ENCODE results near the gene ANKRD31.
"Not testable (repeated sequence)": the region's sequence is repeated elsewhere in the genome, so short reads cannot be mapped to it uniquely, and the experiment has no call there.

The ANKRD31 gene

DNA sequence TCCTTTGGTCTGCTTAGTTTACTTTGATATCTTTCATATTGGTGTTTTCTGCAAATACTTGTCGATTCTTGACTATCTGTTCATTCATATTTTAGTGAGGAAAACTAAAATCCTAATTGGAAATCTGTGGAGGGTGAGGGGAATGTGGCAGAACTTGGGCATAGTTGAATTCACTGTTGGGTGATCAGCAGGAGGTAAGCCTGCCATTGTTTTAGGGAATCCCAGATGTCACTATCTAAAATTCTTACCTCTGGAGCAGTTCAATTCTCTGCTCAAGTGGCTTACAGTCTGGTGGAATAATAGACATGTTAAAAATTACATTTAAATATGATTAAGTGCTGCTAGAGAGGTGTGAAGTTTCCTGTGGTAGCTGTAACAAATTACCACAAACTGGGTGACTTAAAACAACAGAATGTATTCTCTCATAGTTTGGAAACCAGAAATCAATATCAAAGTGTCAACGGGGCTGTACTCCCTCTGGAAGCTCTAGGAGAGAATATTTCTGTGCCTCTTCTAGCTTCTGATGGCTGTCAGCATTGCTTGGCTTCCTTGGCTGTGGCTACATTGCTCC, 94.0 kb downstream of the ANKRD31 start:
- no peak for DNase-seq

DNA sequence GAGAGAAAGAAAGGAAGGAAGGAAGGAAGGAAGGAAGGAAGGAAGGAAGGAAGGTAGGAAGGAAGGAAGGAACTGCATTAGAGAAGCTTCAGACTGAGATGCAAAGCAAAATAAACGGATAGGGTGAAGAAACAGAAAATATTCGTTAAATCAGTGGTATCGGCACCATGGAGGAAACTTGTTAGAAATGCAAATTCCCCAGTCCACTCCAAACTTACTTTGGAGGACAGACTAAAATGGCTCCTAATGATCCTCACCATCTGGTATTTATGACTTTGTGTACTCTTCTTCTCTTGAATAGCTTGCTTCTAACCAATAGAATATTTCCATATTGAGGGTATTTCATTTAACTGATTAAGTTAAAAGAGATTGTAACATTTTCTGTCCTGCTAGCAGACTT, 96.4 kb downstream of the ANKRD31 start:
- DNase-seq: no peak

DNA sequence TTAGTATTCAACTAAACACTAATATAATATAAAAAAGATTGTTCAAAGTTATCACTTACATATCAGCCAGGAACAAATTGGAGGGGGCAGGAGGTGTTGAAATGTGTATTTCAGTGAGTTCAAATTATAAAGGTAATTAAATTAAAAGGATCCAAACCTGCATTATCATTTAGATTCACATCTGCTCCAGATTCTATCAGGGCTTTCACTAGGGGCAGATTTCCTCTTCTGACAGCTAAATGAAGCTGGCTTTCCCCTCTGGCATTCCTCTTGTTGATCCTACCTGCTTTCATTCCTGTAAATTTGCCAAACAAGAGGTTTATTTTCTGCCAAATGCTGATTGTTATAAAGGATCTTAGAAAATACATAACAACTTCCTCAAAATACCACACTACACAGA, 98.0 kb downstream of the ANKRD31 start:
- DNase-seq: no peak

- DNase-seq: no peak
These were observed 105.8 kb downstream of the ANKRD31 start for GRCh38 chr5:75130818-75131349.

GRCh38 chr5:75116856-75117255, 119.8 kb downstream of the ANKRD31 start:
- no peak for DNase-seq

GRCh38 chr5:75114311-75114710, 122.4 kb downstream of the ANKRD31 start:
- not testable (repeated sequence) for DNase-seq

DNA sequence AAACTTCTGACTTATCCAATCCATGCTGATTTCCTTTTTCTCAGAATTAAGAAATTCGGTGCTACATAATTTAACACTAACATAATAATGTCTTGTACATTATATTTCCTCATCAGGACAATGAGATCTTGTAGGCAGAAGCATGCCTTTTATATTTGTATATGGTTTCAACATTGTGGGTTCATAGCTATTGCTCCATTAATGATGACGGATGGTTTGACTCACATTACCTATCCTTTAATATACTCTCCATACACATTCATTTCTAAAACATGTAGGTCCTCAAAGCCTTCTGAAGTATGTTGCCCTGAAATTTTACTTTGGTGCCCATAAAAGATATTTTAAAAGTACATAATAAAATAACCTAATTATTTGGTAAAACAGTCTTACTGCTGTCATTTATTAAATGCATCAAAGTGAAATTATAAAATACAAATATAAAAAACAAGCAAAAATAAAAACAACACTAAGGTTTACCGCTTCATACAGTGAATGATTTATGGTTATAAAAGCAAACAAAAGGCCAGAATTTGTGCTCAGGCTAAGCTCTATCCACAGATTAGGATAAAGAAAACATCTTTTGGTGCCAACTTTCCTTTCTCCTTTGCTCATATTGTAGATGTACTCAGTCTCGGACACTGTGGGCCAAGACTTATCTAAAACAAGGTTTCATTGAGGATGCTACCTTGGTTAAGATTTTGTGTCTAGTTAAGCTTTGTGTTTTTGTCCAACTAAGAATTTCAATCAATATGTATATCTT, 123.1 kb downstream of the ANKRD31 start:
- no peak for DNase-seq

DNA sequence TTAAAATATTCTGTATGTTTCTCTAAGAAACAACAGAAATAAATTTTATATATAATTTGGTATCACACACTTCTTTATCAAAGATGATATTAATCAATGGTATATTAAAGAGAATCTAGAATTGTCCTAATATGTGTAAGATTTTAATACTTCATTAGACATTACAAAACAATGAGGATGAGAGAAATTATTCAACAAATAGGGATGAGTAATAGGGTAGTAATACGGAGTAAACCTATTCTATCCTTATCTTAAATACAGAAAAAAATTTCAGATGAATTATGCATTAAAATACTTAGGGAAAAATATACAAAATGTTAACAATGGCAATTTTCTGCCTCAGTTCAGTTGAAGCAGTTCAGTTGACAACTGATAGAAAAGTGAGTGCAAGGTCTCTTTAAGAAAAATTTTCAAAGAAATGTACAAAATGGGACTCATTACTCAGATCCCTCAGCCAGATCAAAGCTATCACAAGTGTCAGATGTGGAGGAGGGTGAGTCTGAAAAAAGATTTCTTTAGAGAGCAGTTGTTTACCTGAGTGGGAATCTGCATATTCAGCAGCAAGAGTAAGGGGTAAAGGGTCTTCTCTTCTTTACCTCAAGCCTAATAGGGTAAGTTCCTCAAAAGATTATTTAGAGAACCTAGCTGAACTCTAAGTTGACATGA, 127.6 kb downstream of the ANKRD31 start:
- no peak for DNase-seq

DNA sequence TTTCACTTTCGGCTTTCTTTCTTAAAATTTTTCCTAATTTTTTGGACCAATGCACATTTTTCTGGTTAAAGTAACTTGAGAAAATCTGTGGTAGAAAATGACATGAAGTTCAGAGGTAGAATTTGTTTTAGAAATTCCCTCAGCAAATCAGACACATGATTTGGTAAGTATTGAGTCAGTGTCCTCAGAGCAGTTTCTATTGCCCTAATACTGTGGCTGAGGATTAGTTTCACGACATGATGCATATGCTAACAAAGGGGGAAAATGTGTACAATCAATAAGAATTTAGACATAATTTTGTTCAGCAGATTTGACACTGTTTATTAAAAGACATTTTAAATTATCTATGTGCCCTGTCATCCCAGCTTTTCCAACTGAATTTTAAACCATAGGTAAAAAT, 128.2 kb downstream of the ANKRD31 start:
- no peak for DNase-seq

GRCh38 chr5:75095956-75096355, 140.7 kb downstream of the ANKRD31 start:
- not testable (repeated sequence) for DNase-seq

DNA sequence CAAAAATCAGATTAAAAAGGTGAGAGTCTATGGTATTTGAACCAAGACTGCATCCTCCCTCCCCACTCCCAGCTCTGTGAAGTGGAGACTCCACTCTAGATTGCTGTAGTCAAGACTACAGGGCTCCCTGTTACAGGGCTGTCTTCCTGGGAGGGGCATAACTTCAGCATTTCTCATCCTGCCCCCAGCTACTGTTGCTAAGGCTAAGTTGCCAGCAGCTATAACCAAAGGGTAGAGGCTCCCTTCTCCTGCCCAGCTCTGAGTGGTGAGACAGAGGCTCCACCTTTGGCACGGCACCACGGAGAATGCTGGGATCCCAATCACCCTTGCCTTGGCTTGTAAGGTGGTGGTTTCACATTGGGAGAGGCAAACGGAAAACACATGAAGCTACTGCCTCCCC, 145.1 kb downstream of the ANKRD31 start:
- DNase-seq: no peak

DNA sequence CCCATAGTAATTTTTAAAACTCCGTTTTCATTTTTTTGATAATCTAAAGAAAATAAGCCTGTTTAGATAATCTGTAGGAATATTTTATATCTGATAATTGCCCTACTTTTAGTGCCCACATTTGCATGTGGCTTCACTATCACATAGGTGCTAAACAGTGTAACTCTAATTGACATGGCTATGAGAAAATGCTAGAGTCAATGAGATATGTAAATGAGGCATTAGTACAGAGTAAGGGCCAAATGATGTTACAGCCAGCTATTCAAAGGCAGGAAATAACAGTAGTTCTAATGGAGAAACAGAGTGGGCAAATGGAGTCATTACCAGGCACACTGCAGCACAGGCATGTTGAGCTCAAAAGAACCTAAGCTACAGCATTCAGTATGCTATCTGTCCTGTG, 147.0 kb downstream of the ANKRD31 start:
- no peak for DNase-seq

DNA sequence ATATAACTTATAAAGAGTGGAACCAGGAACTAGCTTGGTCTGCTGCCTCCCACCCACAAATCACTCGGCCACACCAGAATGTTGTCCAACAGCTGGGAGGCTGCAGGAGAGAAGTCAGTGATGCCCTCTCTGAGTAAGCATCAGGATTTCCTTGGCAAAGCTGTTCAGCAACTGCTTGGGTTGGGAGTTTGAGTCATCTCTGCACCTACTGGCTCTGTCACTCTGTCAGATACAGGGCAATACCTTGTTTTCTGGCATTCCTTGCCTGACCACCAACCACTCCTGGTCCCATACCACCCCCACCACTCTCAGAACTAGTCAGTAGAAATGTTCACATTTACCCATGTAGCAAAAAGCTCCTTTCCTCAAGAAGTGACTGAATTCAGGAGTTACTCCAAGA, 147.5 kb downstream of the ANKRD31 start:
- no peak for DNase-seq

DNA sequence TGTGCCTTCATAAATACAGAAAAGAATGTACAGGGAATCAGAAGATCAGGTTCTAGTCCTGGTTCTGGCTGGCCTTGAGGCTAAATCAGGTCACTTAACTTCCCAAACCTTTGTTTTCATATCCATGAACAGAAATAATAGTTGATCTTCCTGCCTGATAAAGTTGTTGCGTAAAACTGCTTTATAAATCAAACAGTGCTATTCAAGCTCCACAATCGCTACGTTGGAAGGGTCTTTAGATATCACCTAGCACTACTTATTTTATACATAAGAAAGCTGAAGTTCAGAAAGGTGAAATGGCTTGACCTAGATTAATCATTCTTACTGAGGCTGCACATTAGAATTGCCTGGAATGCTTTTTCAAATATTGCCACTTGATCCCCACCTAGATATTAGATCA, 148.0 kb downstream of the ANKRD31 start:
- no peak for DNase-seq

- DNase-seq: no peak
These were observed 155.2 kb downstream of the ANKRD31 start for GRCh38 chr5:75081510-75081909.

GRCh38 chr5:75079346-75079745, 157.3 kb downstream of the ANKRD31 start:
- not testable (repeated sequence) for DNase-seq

GRCh38 chr5:75078027-75078426, 158.7 kb downstream of the ANKRD31 start:
- no peak for DNase-seq

GRCh38 chr5:75072061-75072460, 164.6 kb downstream of the ANKRD31 start:
- DNase-seq: no peak

DNA sequence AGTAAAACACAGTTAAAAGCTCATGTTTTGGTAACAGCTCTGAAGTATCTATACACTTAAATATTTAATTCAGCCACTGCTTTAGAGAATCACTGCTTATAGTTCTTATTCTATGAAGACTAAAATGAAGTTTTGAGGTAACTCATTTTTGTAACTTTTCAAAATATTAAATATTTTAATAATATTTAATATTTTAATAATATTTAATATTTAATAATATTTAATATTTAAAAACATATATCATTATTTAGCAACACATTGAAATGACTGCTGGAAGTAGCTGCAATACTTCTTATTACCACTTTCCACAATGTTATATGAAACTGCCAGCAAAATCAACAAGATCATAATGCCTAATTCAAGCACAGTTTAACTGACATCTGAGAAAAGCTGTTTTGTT, 165.6 kb downstream of the ANKRD31 start:
- DNase-seq: no peak

- DNase-seq: no peak
These were observed 169.2 kb downstream of the ANKRD31 start for GRCh38 chr5:75067434-75067833.

- no peak for DNase-seq
These were observed 173.7 kb downstream of the ANKRD31 start for GRCh38 chr5:75062925-75063531.

GRCh38 chr5:75059912-75060545, 176.6 kb downstream of the ANKRD31 start:
- no peak for DNase-seq

GRCh38 chr5:75058986-75059535, 177.6 kb downstream of the ANKRD31 start:
- DNase-seq: no peak

All from retina (tissue), 1 donor.